HCT116 (cell line): ENCODE data around the gene ZNF189. TPM values are rescaled to one million over a fixed set of nuclear protein-coding genes. Genes with fewer than 3 reads are reported as not detected.

Experiments used
- ATAC-seq: fragments of 200-7000 bp; cut with Tn5 transposase; 2 replicates; pipeline ENCODE4 v1.9.1; 2020; ENCODE audit warnings: mild to moderate bottlenecking, moderate library complexity
- BruUV-seq: library from RNA; stranded (reverse); fragments of 400-500 nt; replicated peaks from 2 replicates; lab custom pipeline; 2021; lab: Mats Ljungman, UMichigan
- CTCF ChIA-PET: fragments of 300-600 bp; sonication (Branson Sonifier 250); formaldehyde crosslinking; loops from one replicate; lab custom pipeline; 2021; ENCODE audit warnings: antibody characterized with exemption; lab: Charles Lee
- POLR2A ChIA-PET: fragments of 300-600, 350-600 bp; sonication (Branson Sonifier 250); formaldehyde crosslinking; loops from one replicate; lab custom pipeline; 2021; ENCODE audit warnings: antibody characterized with exemption; lab: Charles Lee
- RAD21 ChIA-PET, 2 experiments: fragments of 300-600 bp; sonication (Branson Sonifier 250); formaldehyde crosslinking; loops; one replicate each; lab custom pipeline; 2023; ENCODE audit warnings: low total read pairs in 2 of 2; ENCODE audit not compliant: uncharacterized antibody in 2 of 2, unreplicated experiment in 2 of 2, low non-redundant PET in 1 of 2; lab: Charles Lee
- DNase-seq: peaks from one replicate; pipeline ENCODE4 v3.0.0-alpha.2; 2010; ENCODE audit warnings: low read depth, low spot score
- H2AFZ ChIP-seq: fragments of 200-600 bp; shearing (Covaris generic), sonication (generic); 2 replicates; pipeline ENCODE4 v1.6.1; 2017; ENCODE audit warnings: low read depth, mixed run types, mixed read lengths, antibody characterized with exemption, low read length; ENCODE audit not compliant: poor library complexity, severe bottlenecking
- H3K27ac ChIP-seq: 2 replicates; pipeline ENCODE4 v1.5.1; 2012; ENCODE audit warnings: low read depth, low read length
- H3K27me3 ChIP-seq: fragments of 200-600 bp; sonication (generic); 2 replicates; pipeline ENCODE4 v1.6.1; 2016; ENCODE audit warnings: mixed run types, low read length, mixed read lengths; ENCODE audit not compliant: insufficient read depth
- H3K36me3 ChIP-seq, 2 experiments: fragments of 200-500 bp in 1 of 2; fragments of 200-600 bp in 1 of 2; sonication (Bioruptor generic) in 1 of 2; sonication (generic) in 1 of 2; 2 replicates each; pipeline versions ENCODE4 v1.5.1 to v1.6.1; 2014 to 2016; ENCODE audit warnings: low read length in 2 of 2, inconsistent platforms in 1 of 2, mixed read lengths in 1 of 2, mixed run types in 1 of 2; ENCODE audit not compliant: insufficient read depth in 2 of 2, control insufficient read depth in 1 of 2
- H3K4me1 ChIP-seq, 2 experiments: fragments of 200-600 bp in 1 of 2; sonication (generic) in 1 of 2; 2 replicates each; pipeline versions ENCODE4 v1.5.1 to v1.6.1; 2012 to 2017; ENCODE audit warnings: low read length in 2 of 2, inconsistent platforms in 1 of 2, mild to moderate bottlenecking in 1 of 2, mixed read lengths in 1 of 2, mixed run types in 1 of 2, moderate library complexity in 1 of 2; ENCODE audit not compliant: insufficient read depth in 2 of 2, control insufficient read depth in 1 of 2
- H3K4me2 ChIP-seq: fragments of 200-600 bp; sonication (generic); 2 replicates; pipeline ENCODE4 v1.6.1; 2017; ENCODE audit warnings: mixed run types, low read length, mixed read lengths
- H3K4me3 ChIP-seq, 2 experiments: fragments of 200-600 bp in 1 of 2; sonication (generic) in 1 of 2; replicated peaks in 1 of 2; 2 replicates each; pipeline ENCODE4 v1.5.1; 2011 to 2016; ENCODE audit warnings: low read length in 2 of 2, control low read depth in 1 of 2, low read depth in 1 of 2, mild to moderate bottlenecking in 1 of 2, mixed read lengths in 1 of 2, mixed run types in 1 of 2
- H3K79me2 ChIP-seq: fragments of 200-600 bp; sonication (generic); 2 replicates; pipeline ENCODE4 v1.6.1; 2017; ENCODE audit warnings: mild to moderate bottlenecking, mixed run types, low read length, moderate library complexity, mixed read lengths; ENCODE audit not compliant: insufficient read depth
- H3K9ac ChIP-seq: fragments of 200-600 bp; sonication (generic); 2 replicates; pipeline ENCODE4 v1.6.1; 2016; ENCODE audit warnings: low read length, mixed read lengths
- H3K9me2 ChIP-seq: fragments of 200-600 bp; sonication (generic), shearing (Covaris generic); 2 replicates; pipeline ENCODE4 v1.6.1; 2017; ENCODE audit warnings: mixed run types, mild to moderate bottlenecking, moderate library complexity; ENCODE audit not compliant: insufficient read depth
- H3K9me3 ChIP-seq, 2 experiments: fragments of 200-500 bp in 1 of 2; fragments of 200-600 bp in 1 of 2; sonication (Bioruptor generic) in 1 of 2; sonication (generic) in 1 of 2; 2 replicates each; pipeline ENCODE4 v1.6.1; 2014 to 2017; ENCODE audit warnings: low read length in 2 of 2, mixed read lengths in 2 of 2, inconsistent platforms in 1 of 2, low read depth in 1 of 2, mild to moderate bottlenecking in 1 of 2, mixed run types in 1 of 2, moderate library complexity in 1 of 2; ENCODE audit not compliant: control insufficient read depth in 1 of 2, insufficient read depth in 1 of 2
- H4K20me1 ChIP-seq: fragments of 200-600 bp; sonication (generic), shearing (Covaris generic); 2 replicates; pipeline ENCODE4 v1.6.1; 2017; ENCODE audit warnings: mixed run types, mild to moderate bottlenecking, moderate library complexity; ENCODE audit not compliant: insufficient read depth
- ATF3 ChIP-seq: IDR thresholded peaks from 2 replicates; pipeline ENCODE4 v1.6.1; 2012
- EGR1 ChIP-seq: IDR thresholded peaks from 2 replicates; pipeline ENCODE4 v1.6.1; 2012; ENCODE audit warnings: low read depth
- EZH2 ChIP-seq: fragments of 200-600 bp; sonication (generic); IDR thresholded peaks from 2 replicates; pipeline ENCODE4 v1.6.1; 2017; ENCODE audit warnings: antibody characterized with exemption, mixed run types
- EZH2phosphoT487 ChIP-seq: fragments of 200-600 bp; IDR thresholded peaks from 2 replicates; pipeline ENCODE4 v1.6.1; 2018; ENCODE audit warnings: antibody characterized with exemption, borderline replicate concordance
- FOSL1 ChIP-seq: IDR thresholded peaks from 2 replicates; pipeline ENCODE4 v1.6.1; 2012; ENCODE audit warnings: low read depth
- POLR2AphosphoS5 ChIP-seq: IDR thresholded peaks from 2 replicates; pipeline ENCODE4 v1.6.1; 2011; ENCODE audit warnings: mild to moderate bottlenecking, low read depth, low read length, moderate library complexity
- RAD21 ChIP-seq: IDR thresholded peaks from 2 replicates; pipeline ENCODE4 v1.6.1; 2012; ENCODE audit warnings: low read depth, mild to moderate bottlenecking
- TCF7L2 ChIP-seq: IDR thresholded peaks from 2 replicates; pipeline ENCODE4 v1.7.0; 2011; ENCODE audit warnings: borderline replicate concordance, inconsistent platforms; ENCODE audit not compliant: insufficient read depth, insufficient read length; ENCODE audit errors: extremely low read depth
- ZBTB33 ChIP-seq: IDR thresholded peaks from 2 replicates; pipeline ENCODE4 v1.6.1; 2011; ENCODE audit warnings: mild to moderate bottlenecking, low read length, moderate library complexity; ENCODE audit not compliant: insufficient replicate concordance; ENCODE audit errors: extremely low read depth
- ZFX ChIP-seq: fragments of 450-650 bp; IDR thresholded peaks from 2 replicates; pipeline ENCODE4 v1.6.1; 2017
- ZNF274 ChIP-seq: fragments of 200-500 bp; sonication (Bioruptor generic); IDR thresholded peaks from 2 replicates; pipeline ENCODE4 v1.6.1; 2014; ENCODE audit warnings: mild to moderate bottlenecking, low read depth, low read length, inconsistent platforms
- intact Hi-C: fragments of 100-400 bp; cut with micrococcal nuclease; formaldehyde crosslinking; loops from 2 replicates; pipeline ENCODE4 v1.10.0; 2022
- total RNA-seq: library from RNA; stranded (reverse); gene quantifications from one replicate; pipeline ENCODE4 v1.2.1, GENCODE V29; 2021; ENCODE audit not compliant: unreplicated experiment

The ZNF189 gene
- total RNA-seq, 1 experiment from 2014 or later, result 10.6 TPM

GRCh38 chr9:101433229-101433628 lies 34.6 kb downstream of the ZNF189 start:
- Histone ChIP-seq H3K4me2 (no peak overlapping the region), H3K9ac (no peak overlapping the region), H3K79me2 (no peaks in the 10 kb centered on the region), H2AFZ (no peak overlapping the region), H3K27ac (no peak overlapping the region), H3K36me3 (no peaks in the 10 kb centered on the region), H3K9me2 (no peaks in the 10 kb centered on the region), H4K20me1 (no peaks in the 10 kb centered on the region), H3K4me3 (no peak overlapping the region), H3K9me3 (no peaks in the 10 kb centered on the region), H3K4me1 (no peaks in the 10 kb centered on the region), H3K27me3 (peaks cover 9% of the 10 kb centered on the region)
- ChIA-PET POLR2A (no interaction called here), CTCF (no interaction called here), RAD21 (no interaction called here)
- DNase-seq, result no peak
- no peak for TF ChIP-seq POLR2AphosphoS5
- no peak for TF ChIP-seq EZH2phosphoT487
- TF ChIP-seq ZBTB33, result no peak
- no peak for TF ChIP-seq ZNF274
- TF ChIP-seq ZFX, result no peak
- no peak for TF ChIP-seq ATF3
- no peak for TF ChIP-seq FOSL1
- TF ChIP-seq EZH2, result no peak
- no peak for TF ChIP-seq TCF7L2
- TF ChIP-seq RAD21, result no peak
- no peak for TF ChIP-seq EGR1
- ATAC-seq, result no peak
- no TSS peak for BruUV-seq
- intact Hi-C loops, result no loop called here
